SW480 (cell line): ENCODE results near the gene ADORA1.

Experiments used
- DNase-seq: peaks from one replicate; pipeline ENCODE4 v3.0.0-alpha.2; 2016; ENCODE audit warnings: low spot score

Gene ADORA1

DNA sequence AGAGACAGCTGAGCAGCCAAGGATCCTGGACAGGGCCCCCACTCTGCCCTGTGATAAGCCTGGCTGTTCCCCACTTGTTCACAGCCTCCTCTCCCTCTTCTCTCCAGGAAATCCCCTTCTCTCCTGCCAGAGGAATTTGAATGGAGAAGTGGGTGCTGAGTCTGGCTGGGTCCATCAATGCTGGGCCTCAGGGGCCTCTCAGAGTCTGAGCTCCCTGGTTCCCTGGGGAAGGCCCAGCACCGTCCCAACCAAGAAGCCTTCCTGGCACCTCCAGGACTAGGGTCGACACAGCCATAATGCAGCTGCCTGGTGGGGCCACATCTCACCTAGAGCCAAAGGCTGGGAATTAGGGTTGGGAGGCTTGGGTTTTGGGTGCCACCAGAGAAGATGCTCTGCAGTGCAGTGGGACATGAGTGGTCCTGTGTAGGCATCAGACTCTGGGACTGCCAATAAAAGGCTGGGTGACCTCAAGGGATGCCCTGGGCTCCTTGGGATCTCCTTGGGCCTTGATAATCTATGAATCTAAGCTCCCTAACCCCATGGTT, 45.6 kb downstream of the ADORA1 start:
- DNase-seq, result no peak

- peak; percentile 60 for DNase-seq
Observed at GRCh38 chr1:203173566-203173965, 46.0 kb downstream of the ADORA1 start.

- DNase-seq, result no peak
Observed at GRCh38 chr1:203174324-203174985, 46.9 kb downstream of the ADORA1 start.

GRCh38 chr1:203175237-203175826, 47.8 kb downstream of the ADORA1 start, which contains the start of gene MYBPH:
Gene MYBPH, minus strand, starts transcription at chr1:203175826. Its CDS starts 71 bp downstream, at chr1:203175755.
- no peak for DNase-seq

DNA sequence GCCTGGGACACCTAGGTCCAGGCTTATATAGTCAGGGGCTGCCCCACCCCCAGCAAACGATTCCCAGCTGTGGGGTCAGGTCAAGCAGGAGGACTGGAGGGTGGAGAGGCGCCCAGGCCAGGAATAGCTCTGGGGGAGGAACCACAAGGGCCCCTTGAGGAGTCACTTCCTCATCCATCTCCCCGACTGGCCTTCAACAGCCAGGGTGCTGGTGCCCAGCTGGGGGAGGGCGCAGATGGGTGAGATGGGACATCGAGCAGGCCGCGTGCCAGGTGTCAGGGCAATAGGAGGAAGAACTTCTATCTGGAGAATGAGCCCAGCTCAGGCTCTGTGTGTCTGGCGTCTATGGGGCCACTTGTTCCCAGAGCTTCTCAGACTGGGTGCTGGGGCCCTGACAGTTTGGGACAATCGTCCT, 48.3 kb downstream of the ADORA1 start:
- no peak for DNase-seq

- DNase-seq, result no peak
Observed at GRCh38 chr1:203176273-203177035, 48.9 kb downstream of the ADORA1 start.

- DNase-seq, result no peak
Observed at GRCh38 chr1:203177036-203177405, 49.5 kb downstream of the ADORA1 start.

DNA sequence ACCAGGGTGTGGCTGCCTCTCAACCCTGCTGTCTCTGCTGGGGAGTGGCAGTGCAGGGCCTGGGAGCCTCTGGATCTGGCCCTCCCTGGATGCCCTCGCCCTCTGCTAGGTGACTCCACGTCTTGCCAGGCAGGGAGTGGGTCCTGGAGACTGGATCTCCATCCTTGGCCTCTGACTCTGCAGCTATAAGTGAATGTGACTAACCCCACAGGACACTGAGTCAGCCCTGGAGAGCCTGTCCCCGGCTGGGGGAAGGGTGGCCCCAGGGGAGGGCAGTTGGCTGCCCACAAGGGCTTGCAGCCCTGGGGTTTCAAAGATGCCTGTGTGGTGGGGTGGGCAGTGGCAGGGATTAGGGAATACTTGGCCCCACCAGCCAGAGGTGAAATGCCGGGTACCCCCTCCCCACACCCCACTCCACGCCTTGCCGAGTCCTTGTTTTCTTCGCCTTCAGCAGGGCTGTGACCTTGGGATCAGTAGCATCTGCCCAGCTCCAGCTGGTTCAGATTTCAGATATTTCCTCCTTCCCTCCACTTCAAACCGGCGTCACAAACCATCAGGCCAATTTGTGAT, 50.0 kb downstream of the ADORA1 start:
- peak; percentile 35 for DNase-seq

DNA sequence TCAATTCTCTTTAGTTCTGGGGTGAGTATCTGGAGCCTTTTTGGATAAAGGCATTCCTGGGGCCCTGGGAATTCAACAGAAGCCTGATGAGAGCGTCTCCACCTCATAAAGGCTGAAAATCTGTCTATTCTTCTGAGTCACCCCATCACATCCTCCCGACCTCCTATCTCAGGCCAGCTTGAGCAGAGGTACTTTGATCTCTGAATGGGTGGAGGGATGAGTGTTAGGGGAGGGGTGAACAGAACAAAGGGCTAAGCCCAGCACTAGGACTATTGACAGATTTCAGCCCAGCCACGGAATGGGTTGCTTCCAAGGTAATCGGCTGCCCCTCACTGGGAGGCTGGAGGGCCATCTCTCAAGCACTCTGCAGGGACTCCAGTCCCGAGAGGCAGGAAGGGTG, 50.6 kb downstream of the ADORA1 start:
- peak; percentile 90 for DNase-seq

DNA sequence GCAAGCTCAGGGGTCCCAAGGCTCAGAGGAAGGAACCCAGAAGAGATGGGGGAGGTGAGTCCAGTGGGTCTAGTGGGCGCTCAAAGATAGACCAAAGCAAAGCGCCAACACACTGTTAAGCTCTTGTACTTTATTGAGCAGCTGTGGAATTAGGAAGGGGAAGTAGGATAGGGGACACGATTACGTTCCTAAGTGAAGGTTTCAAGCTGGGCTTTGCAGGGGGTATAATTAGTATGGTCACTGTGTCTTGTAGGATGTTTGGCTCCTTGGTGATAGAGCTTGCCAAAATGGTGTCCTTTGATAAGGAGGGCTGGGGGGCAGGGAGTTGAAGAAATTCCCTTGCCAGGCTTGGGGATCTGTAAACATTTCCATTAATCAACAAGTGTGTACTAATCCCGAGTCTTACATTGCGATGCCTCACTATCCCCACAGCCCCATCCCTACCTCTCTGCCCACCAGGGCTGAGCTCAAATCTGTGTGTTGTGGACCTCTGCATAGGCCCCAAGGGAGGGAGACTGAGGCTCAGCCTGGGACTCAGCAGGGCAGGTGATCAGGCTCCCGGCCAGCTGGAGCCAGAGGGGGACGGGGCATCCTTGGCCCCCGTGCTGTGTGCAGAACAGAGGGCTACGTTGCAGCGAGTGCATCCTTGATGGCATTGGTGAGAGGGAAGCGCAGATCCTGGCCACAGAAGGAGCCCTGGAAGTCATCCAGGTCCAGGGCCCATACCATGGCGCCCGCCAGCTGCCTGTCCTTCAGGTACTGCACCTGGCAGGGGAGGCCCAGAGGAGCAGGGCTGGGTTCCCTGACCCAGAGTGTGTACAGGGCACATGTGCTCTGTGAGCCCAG, 51.5 kb downstream of the ADORA1 start:
- DNase-seq, result no peak

DNA sequence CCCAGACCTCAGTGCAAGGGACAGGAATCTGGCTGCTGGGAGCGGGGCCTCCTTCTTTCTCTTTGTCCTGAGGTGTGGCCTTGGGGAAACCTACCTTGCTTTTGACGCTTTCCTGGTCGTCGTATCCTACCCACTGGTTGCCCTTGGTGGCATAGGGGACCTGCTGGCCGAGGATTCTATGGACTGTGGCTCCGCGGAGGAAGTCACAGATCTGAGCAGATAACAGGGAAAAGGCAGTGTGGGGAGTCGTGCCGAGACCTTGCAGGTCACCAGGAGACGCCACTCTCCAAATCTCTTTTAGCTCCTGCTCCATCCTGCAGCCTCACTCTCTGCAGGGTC, 52.1 kb downstream of the ADORA1 start:
- DNase-seq, result no peak

DNA sequence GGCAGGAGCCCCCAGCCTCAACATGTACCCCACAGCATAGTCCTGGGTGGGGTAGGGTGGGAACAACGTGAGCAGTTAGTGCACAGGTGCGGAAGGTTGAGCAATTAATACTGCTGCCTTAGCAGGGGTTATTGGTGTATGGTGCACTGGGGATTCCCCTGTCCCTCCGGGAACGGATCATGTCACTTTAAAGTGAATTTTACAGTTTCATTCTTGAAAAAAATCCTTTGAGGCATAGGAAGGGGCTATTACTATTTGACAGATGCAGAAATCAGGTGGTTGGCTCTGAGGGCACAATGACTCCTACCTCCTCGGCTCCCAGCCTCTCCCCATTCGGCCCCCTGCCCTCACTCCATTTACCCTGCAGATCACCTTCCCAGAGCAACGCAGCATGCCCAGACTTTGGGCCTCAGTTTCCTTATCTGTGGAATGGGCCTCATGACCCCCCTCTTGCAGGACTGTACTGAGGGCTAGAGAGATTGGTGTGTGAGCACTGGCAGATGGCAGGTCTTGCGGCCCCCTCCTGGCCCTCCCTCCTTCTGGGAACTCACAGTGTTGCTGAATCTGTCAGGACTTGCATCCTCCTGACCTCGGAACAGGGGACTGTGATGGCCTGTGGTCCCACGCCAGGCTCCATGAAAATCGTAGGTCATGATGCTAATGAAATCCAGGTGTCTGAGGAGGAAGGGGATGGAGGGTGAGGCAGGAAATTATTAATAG, 53.2 kb downstream of the ADORA1 start:
- DNase-seq, result no peak

DNA sequence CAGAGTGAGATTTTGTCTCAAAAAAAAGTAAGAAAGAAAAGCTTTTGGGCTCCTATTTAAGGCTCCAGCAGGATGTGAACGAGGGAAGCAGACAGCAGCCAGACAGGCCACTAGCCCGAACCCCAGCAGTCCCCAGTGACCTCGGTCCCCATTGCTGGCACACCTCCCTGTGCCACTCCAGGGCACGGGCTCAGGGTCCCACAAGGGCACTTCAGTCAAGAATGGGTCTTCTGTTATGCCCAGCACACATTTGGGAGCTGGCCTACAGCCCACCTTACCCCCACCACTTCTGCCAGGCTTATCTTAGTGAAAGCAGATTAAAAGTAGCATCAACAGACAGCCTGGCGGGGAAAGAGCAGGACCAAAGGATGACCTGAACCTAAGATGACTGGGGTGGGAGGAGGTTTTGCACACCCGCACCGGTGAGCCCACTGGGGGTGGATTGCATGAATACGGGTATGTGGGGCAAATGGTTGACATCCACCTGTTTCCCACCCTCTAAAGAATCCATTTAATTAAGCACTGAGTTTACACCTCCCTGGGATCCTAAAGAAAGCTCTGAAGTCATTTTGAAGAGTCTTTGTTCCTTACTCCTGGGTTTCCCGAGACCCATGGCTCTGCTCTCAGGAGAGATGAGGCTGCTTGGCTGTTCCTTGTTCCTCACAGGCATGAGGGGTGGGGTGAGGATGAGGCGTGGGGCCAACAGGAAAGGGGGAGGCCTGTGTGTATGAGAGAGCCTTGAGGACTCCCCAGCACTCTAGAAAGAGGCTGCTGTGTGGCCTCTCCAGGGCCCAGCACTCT, 54.3 kb downstream of the ADORA1 start:
- no peak for DNase-seq

DNA sequence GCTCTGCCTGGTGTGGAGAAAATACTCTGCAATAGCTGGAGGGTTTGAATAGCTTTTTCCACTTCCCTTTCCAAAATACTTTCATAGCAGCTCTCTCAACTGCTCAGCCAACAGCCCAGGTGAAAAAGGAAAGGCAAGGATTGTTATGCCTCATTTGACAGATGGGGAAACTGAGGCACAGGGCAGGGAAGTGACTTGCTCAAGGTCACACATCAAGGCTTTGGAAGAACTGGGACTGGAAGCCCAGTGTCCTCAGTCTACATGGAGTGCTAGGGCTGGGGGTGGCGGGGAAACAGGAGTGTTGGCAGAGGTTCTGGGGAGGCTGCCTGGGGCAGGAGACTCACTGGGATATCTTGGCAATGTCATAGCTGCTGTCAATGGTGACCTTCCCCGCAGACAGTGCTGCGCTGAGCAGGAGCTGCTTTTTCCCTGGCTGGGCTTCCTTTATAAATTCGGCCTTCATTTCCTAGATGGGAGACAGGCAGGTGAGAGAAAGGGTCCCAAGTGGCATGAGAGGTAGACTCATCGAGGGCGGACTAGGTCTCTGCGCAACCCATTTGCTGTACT, 54.9 kb downstream of the ADORA1 start:
- DNase-seq, result no peak

- no peak for DNase-seq
Observed at GRCh38 chr1:203183828-203184227, 56.3 kb downstream of the ADORA1 start.

GRCh38 chr1:203184467-203184866, 56.9 kb downstream of the ADORA1 start:
- no peak for DNase-seq

DNA sequence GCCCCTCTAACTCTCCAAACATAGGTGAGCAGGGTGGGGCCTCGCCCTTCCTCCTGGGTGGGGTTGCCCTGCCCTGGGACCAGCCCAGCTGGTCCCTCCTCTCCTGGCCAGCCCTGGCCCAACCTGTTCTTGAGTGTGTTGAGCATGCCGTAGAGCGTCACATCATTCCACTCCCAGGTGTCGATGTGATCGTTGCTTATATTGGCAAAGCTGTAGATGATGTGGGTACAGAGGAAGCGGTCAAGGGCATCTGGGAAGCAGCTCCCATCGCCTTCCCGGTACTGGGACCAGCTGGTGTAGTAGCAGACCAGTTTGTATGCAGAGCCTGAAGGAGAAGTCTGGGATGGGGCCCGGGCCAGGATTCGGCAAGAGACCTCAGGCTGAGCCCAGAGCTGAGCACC, 57.5 kb downstream of the ADORA1 start:
- no peak for DNase-seq

DNA sequence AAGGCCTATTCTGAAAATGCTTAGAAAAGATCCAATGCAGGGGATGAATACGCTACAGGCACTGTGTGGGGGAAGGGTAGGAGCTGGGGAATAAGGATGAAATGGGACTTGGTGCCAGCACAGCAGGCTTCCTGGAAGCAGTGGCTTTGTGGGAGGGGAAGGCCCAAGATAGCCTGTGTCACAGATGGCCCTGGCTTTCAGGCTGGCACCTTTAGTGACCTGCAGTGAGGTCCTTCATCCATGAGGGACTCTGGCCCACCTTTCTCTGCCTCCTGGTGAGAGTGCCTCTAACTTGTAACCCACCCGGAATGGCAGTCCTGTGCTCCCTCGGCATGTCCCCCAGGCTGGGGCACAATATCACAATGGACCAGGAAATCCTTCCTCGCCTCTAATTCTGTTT, 58.1 kb downstream of the ADORA1 start:
- no peak for DNase-seq

DNA sequence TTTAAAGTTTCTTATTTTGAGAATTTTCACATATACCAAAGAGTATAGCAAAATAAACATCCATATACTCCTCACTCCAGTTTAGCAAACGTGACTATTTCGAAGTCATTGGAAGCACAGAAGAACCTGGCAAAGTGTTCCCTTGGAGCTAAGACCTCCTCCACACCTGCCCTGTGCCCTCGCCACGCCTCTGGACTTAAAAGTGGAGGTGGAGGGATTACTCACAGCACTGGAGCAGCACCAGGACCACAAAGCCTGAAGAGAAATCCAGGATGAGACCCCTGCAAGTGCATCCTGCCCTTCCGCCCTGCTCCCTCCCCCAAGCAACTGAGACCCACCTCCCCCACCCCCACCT, 58.5 kb downstream of the ADORA1 start:
- no peak for DNase-seq
